ENCODE measurements around the gene KRTAP4-11. TPM values are rescaled to one million over a fixed set of nuclear protein-coding genes. Genes with fewer than 3 reads are reported as not detected.

Gene KRTAP4-11
- total and polyA plus RNA-seq, 2 of the 4 experiments (the other 2 are of a cell fraction): not detected

- WGBS, 2 experiments (ENCODE audit: extremely low coverage in 2 of 2, insufficient read length in 1 of 2): no CpG with 5 or more reads among the region's 2 CpGs
- Histone ChIP-seq H3K4me3 (ENCODE audit: insufficient read depth, low read depth, low read length) (no peak overlapping the region), H3K9ac (ENCODE audit: low read depth, low read length) (no peak overlapping the region), H2BK120ac (ENCODE audit: low read depth, low read length) (0 out of 2 replicates have a peak overlapping the region, but pooled peaks have one; percentile 28), H3K18ac (ENCODE audit: low read depth, low read length) (no peak overlapping the region; the same call in 1 of the 2 replicates), H4K8ac (ENCODE audit: low read depth in 2 of 2, low read length in 2 of 2) (peak overlapping the region in 1 of 2 experiments; percentile 16; a peak in 1 of 4 replicates), H3K4me1 (ENCODE audit: control insufficient read depth, insufficient read depth, low read length) (no peaks in the 10 kb centered on the region), H3K36me3 (ENCODE audit: control insufficient read depth, insufficient read depth, low read length) (no peaks in the 10 kb centered on the region), H3K9me1 (ENCODE audit: insufficient read depth, low read length) (no peaks in the 10 kb centered on the region), H4K20me1 (ENCODE audit: insufficient read depth, low read length) (no peaks in the 10 kb centered on the region), H2AK9ac (replicated peaks; ENCODE audit: low read depth, low read length, poor library complexity) (no peak overlapping the region), H3K27ac (ENCODE audit: insufficient read depth, low read length) (no peak overlapping the region), H3K4me2 (ENCODE audit: low read depth, low read length) (no peak overlapping the region), H2AK5ac (ENCODE audit: low read depth, low read length) (no peak overlapping the region), H3K23ac (ENCODE audit: low read depth, low read length) (no peak overlapping the region), H3K4ac (ENCODE audit: low read depth, low read length) (no peak overlapping the region), H2BK20ac (ENCODE audit: low read depth, low read length) (no peak overlapping the region), H3K9me3 (ENCODE audit: control insufficient read depth, insufficient read depth, low read length) (peaks cover 2% of the 10 kb centered on the region; the same call in 1 of the 2 replicates), H3K56ac (ENCODE audit: extremely low read depth, insufficient read depth, low read length) (no peak overlapping the region), H2AFZ (replicated peaks; ENCODE audit: low read length, poor library complexity) (no peak overlapping the region), H2BK5ac (ENCODE audit: low read depth, low read length, poor library complexity, severe bottlenecking) (peak overlapping the region; percentile 54), H4K91ac (ENCODE audit: insufficient read depth, low read depth, low read length) (no peak overlapping the region), H2BK15ac (ENCODE audit: low read depth, low read length) (0 out of 3 replicates have a peak overlapping the region, but pooled peaks have one; percentile 68), H3K14ac (replicated peaks; ENCODE audit: low read depth, low read length) (no peak overlapping the region), H3K79me1 (ENCODE audit: low read depth in 1 of 2, low read length in 2 of 2) (no peaks in the 10 kb centered on the region), H3K27me3 (ENCODE audit: control insufficient read depth, insufficient read depth, low read length) (no peaks in the 10 kb centered on the region), H4K5ac (ENCODE audit: low read depth, low read length) (no peak overlapping the region)
- intact Hi-C loops (cut with micrococcal nuclease) (no loop called here), dilution Hi-C loops (cut with HindIII; ENCODE audit: low sequenced_read_pairs, unreplicated experiment) (no loop called here), in situ Hi-C loops (cut with MboI; ENCODE audit: low sequenced_read_pairs) (no loop called here)
- ChIA-PET CTCF (no interaction called here), POLR2A (ENCODE audit: unreplicated experiment) (no interaction called here)
- DNase-seq: no peak
- TF ChIP-seq MXI1 (IDR thresholded peaks at IDR 0.05; ENCODE audit: borderline replicate concordance, low read depth, low read length): no peak
- TF ChIP-seq CTCF (conservative IDR thresholded peaks at IDR 0.05; ENCODE audit: low read depth, low read length): no peak
- TF ChIP-seq CEBPB (IDR thresholded peaks at IDR 0.05; ENCODE audit: low read depth, low read length): no peak
- TF ChIP-seq POLR2A (IDR thresholded peaks at IDR 0.05; ENCODE audit: low read depth, low read length): no peak
- no peak for TF ChIP-seq ELK1 (IDR thresholded peaks at IDR 0.05; ENCODE audit: borderline replicate concordance, low read depth, low read length)
- no peak for TF ChIP-seq MAZ (IDR thresholded peaks at IDR 0.05; ENCODE audit: borderline replicate concordance, low read depth, low read length)
- TF ChIP-seq RFX5 (IDR thresholded peaks at IDR 0.05; ENCODE audit: low read depth, low read length): no peak
- TF ChIP-seq MAFK (IDR thresholded peaks at IDR 0.05; ENCODE audit: low read depth, low read length): no peak; the same call in 1 of the 2 replicates
- no peak for TF ChIP-seq BHLHE40 (IDR thresholded peaks at IDR 0.05; ENCODE audit: low read depth, low read length)
- no peak for TF ChIP-seq USF2 (IDR thresholded peaks at IDR 0.05; ENCODE audit: low read depth, low read length)
- TF ChIP-seq SMC3 (IDR thresholded peaks at IDR 0.05; ENCODE audit: low read depth, low read length): no peak
- no peak for TF ChIP-seq NFE2L2 (IDR thresholded peaks at IDR 0.05; ENCODE audit: low read depth, low read length)
- TF ChIP-seq RCOR1 (IDR thresholded peaks at IDR 0.05; ENCODE audit: insufficient replicate concordance, low read length): no peak
- no peak for TF ChIP-seq RAD21 (IDR thresholded peaks at IDR 0.05; ENCODE audit: low read length)
- no TSS peak for BruUV-seq (replicated peaks)
- ATAC-seq (ENCODE audit: low read depth): no peak
These were observed 6.9 kb upstream of the KRTAP4-11 start for GRCh38 chr17:41125064-41125463.

Data from IMR-90 (cell line).